ENCODE data around the gene HSD17B13. TPM values are rescaled to one million over a fixed set of nuclear protein-coding genes. Genes with fewer than 3 reads are reported as not detected.

Gene HSD17B13
- 0.68 TPM for polyA plus RNA-seq (2013, experiment 1 of 2)
- 0.73 TPM for polyA plus RNA-seq (2013, experiment 2 of 2)

DNA sequence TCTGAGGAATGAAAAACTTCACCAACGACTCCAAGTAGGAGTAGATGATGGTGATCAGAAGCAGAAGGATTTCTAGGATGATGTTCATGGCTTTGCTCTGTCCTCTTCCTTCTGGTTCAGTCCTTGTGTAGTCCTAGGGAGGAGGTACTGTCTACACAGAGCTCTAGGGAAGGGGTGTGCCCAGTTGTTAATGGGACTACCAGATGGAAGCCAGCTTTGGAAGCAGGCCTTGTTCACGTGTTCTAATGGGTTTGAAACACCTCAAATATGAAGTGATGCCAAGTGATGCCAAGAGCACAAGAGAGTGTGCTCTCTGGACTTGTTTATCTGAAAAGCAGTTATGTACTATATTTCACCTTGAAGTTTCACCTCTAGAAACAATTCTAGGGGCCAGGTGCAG is at the start of gene HSD17B13:
Gene HSD17B13 (minus strand): TSS at position 129 of the 400 bp plus-strand sequence. CDS start 41 bp downstream, at position 88.
- no peak within 1 kb of the TSS for H4K91ac ChIP-seq (ENCODE audit: low read depth, low read length, poor library complexity)
- H3K9me3 ChIP-seq (replicated peaks in 1 of 2; ENCODE audit: control insufficient read depth in 2 of 2, insufficient read depth in 1 of 2, low read depth in 1 of 2, low read length in 2 of 2), result no peaks in the 10 kb centered on the region
- H2BK120ac ChIP-seq (ENCODE audit: low read depth, low read length), result no peak within 1 kb of the TSS
- H2BK12ac ChIP-seq (ENCODE audit: low read length), result no peak within 1 kb of the TSS
- peak within 1 kb of the TSS; percentile 82 for H3K14ac ChIP-seq (ENCODE audit: low read length)
- no peak within 1 kb of the TSS for H3K9ac ChIP-seq (ENCODE audit: low read depth, low read length, poor library complexity)
- no peak within 1 kb of the TSS for H3K18ac ChIP-seq (ENCODE audit: low read length)
- H3K4ac ChIP-seq (ENCODE audit: low read length), result no peak within 1 kb of the TSS
- H2BK15ac ChIP-seq (ENCODE audit: low read length), result no peak within 1 kb of the TSS
- no peak within 1 kb of the TSS for H2BK5ac ChIP-seq (ENCODE audit: low read length)
- H2AFZ ChIP-seq (ENCODE audit: low read length), result no peak within 1 kb of the TSS
- no peaks in the 10 kb centered on the region for H3K4me1 ChIP-seq (ENCODE audit: control insufficient read depth in 2 of 2, insufficient read depth in 1 of 2, low read depth in 1 of 2, low read length in 2 of 2)
- no peak within 1 kb of the TSS for H3K27ac ChIP-seq (replicated peaks; ENCODE audit: low read length)
- WGBS, 2 donors (ENCODE audit: extremely low coverage in 2 of 2, insufficient read length in 2 of 2, insufficient replicate concordance in 1 of 2), result no CpG with 5 or more reads among the region's 2 CpGs
- H3K4me2 ChIP-seq (ENCODE audit: insufficient read depth, low read length, poor library complexity, severe bottlenecking), result no peak within 1 kb of the TSS
- DNase-seq (ENCODE audit: low spot score), result no peak
- H3K27me3 ChIP-seq (ENCODE audit: control insufficient read depth in 3 of 3, insufficient read depth in 3 of 3, low read depth in 1 of 3, low read length in 3 of 3), result no peaks in the 10 kb centered on the region
- no peak within 1 kb of the TSS for H3K4me3 ChIP-seq (ENCODE audit: low read length in 2 of 2)
- H3K36me3 ChIP-seq (replicated peaks in 1 of 2; ENCODE audit: control insufficient read depth in 2 of 2, insufficient read depth in 2 of 2, low read length in 2 of 2), result no peaks in the 10 kb centered on the region
- H4K8ac ChIP-seq (ENCODE audit: low read depth, low read length), result peak within 1 kb of the TSS; percentile 43
- no peaks in the 10 kb centered on the region for H3K79me1 ChIP-seq (ENCODE audit: low read depth, low read length)
- no peak within 1 kb of the TSS for H3K23ac ChIP-seq (ENCODE audit: low read depth, low read length, poor library complexity)
- H2AK5ac ChIP-seq (ENCODE audit: low read depth, low read length), result no peak within 1 kb of the TSS

DNA sequence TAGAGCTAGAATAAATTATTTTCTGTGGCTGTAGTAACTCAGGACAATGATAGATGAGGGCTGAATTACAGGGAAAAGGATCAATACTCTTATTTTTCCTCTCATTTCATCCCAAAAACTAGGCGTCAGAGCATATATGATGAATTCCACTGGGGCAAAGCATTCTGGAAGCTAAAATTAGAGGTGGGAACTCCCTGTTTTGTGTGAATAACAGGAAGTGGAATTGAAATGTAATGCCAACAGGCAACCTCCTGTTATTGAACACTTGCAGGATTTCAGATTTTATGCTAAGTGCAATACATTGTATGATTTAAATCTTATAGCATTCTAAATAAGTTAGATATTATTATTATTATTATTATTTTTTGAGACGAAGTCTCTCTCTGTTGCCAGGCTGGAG is 47.4 kb upstream of the HSD17B13 start:
- Histone ChIP-seq H3K4me2 (ENCODE audit: insufficient read depth, low read length, poor library complexity, severe bottlenecking) (no peak overlapping the region), H4K91ac (ENCODE audit: low read depth, low read length, poor library complexity) (no peak overlapping the region), H3K23ac (ENCODE audit: low read depth, low read length, poor library complexity) (no peak overlapping the region), H3K79me1 (ENCODE audit: low read depth, low read length) (no peaks in the 10 kb centered on the region), H3K14ac (ENCODE audit: low read length) (no peak overlapping the region), H3K9ac (ENCODE audit: low read depth, low read length, poor library complexity) (no peak overlapping the region), H3K4me1 (ENCODE audit: control insufficient read depth in 2 of 2, insufficient read depth in 1 of 2, low read depth in 1 of 2, low read length in 2 of 2) (no peaks in the 10 kb centered on the region), H3K27me3 (ENCODE audit: control insufficient read depth in 3 of 3, insufficient read depth in 3 of 3, low read depth in 1 of 3, low read length in 3 of 3) (no peaks in the 10 kb centered on the region), H3K36me3 (replicated peaks in 1 of 2; ENCODE audit: control insufficient read depth in 2 of 2, insufficient read depth in 2 of 2, low read length in 2 of 2) (peaks cover 0 to 66% of the 10 kb centered on the region in 2 donors), H2BK120ac (ENCODE audit: low read depth, low read length) (no peak overlapping the region), H4K8ac (ENCODE audit: low read depth, low read length) (no peak overlapping the region), H2BK5ac (ENCODE audit: low read length) (no peak overlapping the region), H3K27ac (replicated peaks; ENCODE audit: low read length) (no peak overlapping the region), H2BK12ac (ENCODE audit: low read length) (no peak overlapping the region), H2AFZ (ENCODE audit: low read length) (no peak overlapping the region), H3K4ac (ENCODE audit: low read length) (no peak overlapping the region), H3K9me3 (replicated peaks in 1 of 2; ENCODE audit: control insufficient read depth in 2 of 2, insufficient read depth in 1 of 2, low read depth in 1 of 2, low read length in 2 of 2) (peaks cover 0 to 14% of the 10 kb centered on the region in 2 donors), H2AK5ac (ENCODE audit: low read depth, low read length) (no peak overlapping the region), H2BK15ac (ENCODE audit: low read length) (no peak overlapping the region), H3K18ac (ENCODE audit: low read length) (no peak overlapping the region), H3K4me3 (ENCODE audit: low read length in 2 of 2) (no peak overlapping the region)
- no peak for DNase-seq (ENCODE audit: low spot score)
- no CpG with 5 or more reads among the region's 2 CpGs for WGBS, 2 donors (ENCODE audit: extremely low coverage in 2 of 2, insufficient read length in 2 of 2, insufficient replicate concordance in 1 of 2)

DNA sequence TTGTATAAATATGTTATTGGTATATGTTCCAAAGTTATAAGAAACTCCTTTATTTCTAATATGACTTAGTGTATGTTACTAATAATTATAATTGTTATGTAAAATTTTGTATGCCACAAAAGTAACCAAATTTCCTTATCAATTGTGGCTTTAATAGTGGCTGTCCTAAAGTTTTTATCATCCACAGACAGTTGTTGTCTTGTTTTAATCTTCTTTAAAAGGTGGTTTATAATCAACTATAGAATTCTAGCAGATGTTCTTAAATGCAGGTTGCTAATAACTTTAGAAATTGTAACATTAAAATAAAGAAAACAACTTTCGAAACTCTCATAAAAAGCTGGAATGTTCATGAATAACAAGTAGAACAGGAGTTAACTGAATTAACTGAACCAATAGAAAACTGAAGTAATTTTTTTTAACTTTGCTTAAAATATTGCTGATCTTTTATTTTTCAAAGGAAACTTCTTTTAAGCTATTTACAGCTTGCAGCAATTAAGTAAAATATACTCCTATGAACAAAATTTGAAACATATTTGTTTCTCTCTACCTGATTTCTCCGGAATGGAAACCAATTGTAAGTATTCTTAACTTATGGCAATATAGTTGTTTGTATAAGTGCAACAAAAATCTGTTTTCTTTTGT is 44.0 kb upstream of the HSD17B13 start:
- Histone ChIP-seq H2BK12ac (ENCODE audit: low read length) (no peak overlapping the region), H3K4ac (ENCODE audit: low read length) (no peak overlapping the region), H3K27ac (replicated peaks; ENCODE audit: low read length) (no peak overlapping the region), H2BK5ac (ENCODE audit: low read length) (no peak overlapping the region), H3K27me3 (ENCODE audit: control insufficient read depth in 3 of 3, insufficient read depth in 3 of 3, low read depth in 1 of 3, low read length in 3 of 3) (no peaks in the 10 kb centered on the region), H4K8ac (ENCODE audit: low read depth, low read length) (no peak overlapping the region), H2AK5ac (ENCODE audit: low read depth, low read length) (no peak overlapping the region), H3K23ac (ENCODE audit: low read depth, low read length, poor library complexity) (no peak overlapping the region), H3K4me1 (ENCODE audit: control insufficient read depth in 2 of 2, insufficient read depth in 1 of 2, low read depth in 1 of 2, low read length in 2 of 2) (no peaks in the 10 kb centered on the region), H2AFZ (ENCODE audit: low read length) (no peak overlapping the region), H3K4me2 (ENCODE audit: insufficient read depth, low read length, poor library complexity, severe bottlenecking) (no peak overlapping the region), H2BK120ac (ENCODE audit: low read depth, low read length) (no peak overlapping the region), H4K91ac (ENCODE audit: low read depth, low read length, poor library complexity) (no peak overlapping the region), H3K79me1 (ENCODE audit: low read depth, low read length) (no peaks in the 10 kb centered on the region), H2BK15ac (ENCODE audit: low read length) (no peak overlapping the region), H3K9me3 (replicated peaks in 1 of 2; ENCODE audit: control insufficient read depth in 2 of 2, insufficient read depth in 1 of 2, low read depth in 1 of 2, low read length in 2 of 2) (peaks cover 0 to 14% of the 10 kb centered on the region in 2 donors), H3K14ac (ENCODE audit: low read length) (no peak overlapping the region), H3K36me3 (replicated peaks in 1 of 2; ENCODE audit: control insufficient read depth in 2 of 2, insufficient read depth in 2 of 2, low read length in 2 of 2) (peaks cover 2 to 78% of the 10 kb centered on the region in 2 donors), H3K9ac (ENCODE audit: low read depth, low read length, poor library complexity) (no peak overlapping the region), H3K4me3 (ENCODE audit: low read length in 2 of 2) (no peak overlapping the region), H3K18ac (ENCODE audit: low read length) (no peak overlapping the region)
- no CpG with 5 or more reads among the region's 2 CpGs for WGBS, 2 donors (ENCODE audit: extremely low coverage in 2 of 2, insufficient read length in 2 of 2, insufficient replicate concordance in 1 of 2)
- DNase-seq (ENCODE audit: low spot score), result no peak

- no peak overlapping the region for H3K18ac ChIP-seq (ENCODE audit: low read length)
- no peak for DNase-seq (ENCODE audit: low spot score)
- H2BK15ac ChIP-seq (ENCODE audit: low read length), result no peak overlapping the region
- H3K79me1 ChIP-seq (ENCODE audit: low read depth, low read length), result no peaks in the 10 kb centered on the region
- no peak overlapping the region for H2BK120ac ChIP-seq (ENCODE audit: low read depth, low read length)
- H3K4me1 ChIP-seq (ENCODE audit: control insufficient read depth in 2 of 2, insufficient read depth in 1 of 2, low read depth in 1 of 2, low read length in 2 of 2), result no peaks in the 10 kb centered on the region
- peaks cover 0 to 14% of the 10 kb centered on the region in 2 donors for H3K9me3 ChIP-seq (replicated peaks in 1 of 2; ENCODE audit: control insufficient read depth in 2 of 2, insufficient read depth in 1 of 2, low read depth in 1 of 2, low read length in 2 of 2)
- H2AK5ac ChIP-seq (ENCODE audit: low read depth, low read length), result no peak overlapping the region
- H3K9ac ChIP-seq (ENCODE audit: low read depth, low read length, poor library complexity), result no peak overlapping the region
- no peaks in the 10 kb centered on the region for H3K27me3 ChIP-seq (ENCODE audit: control insufficient read depth in 3 of 3, insufficient read depth in 3 of 3, low read depth in 1 of 3, low read length in 3 of 3)
- no peak overlapping the region for H2BK5ac ChIP-seq (ENCODE audit: low read length)
- no peak overlapping the region for H3K4ac ChIP-seq (ENCODE audit: low read length)
- no CpG with 5 or more reads among the region's 1 CpG for WGBS, 2 donors (ENCODE audit: extremely low coverage in 2 of 2, insufficient read length in 2 of 2, insufficient replicate concordance in 1 of 2)
- no peak overlapping the region for H3K4me3 ChIP-seq (ENCODE audit: low read length in 2 of 2)
- no peak overlapping the region for H3K27ac ChIP-seq (replicated peaks; ENCODE audit: low read length)
- no peak overlapping the region for H3K14ac ChIP-seq (ENCODE audit: low read length)
- no peak overlapping the region for H3K23ac ChIP-seq (ENCODE audit: low read depth, low read length, poor library complexity)
- no peak overlapping the region for H3K4me2 ChIP-seq (ENCODE audit: insufficient read depth, low read length, poor library complexity, severe bottlenecking)
- H3K36me3 ChIP-seq (replicated peaks in 1 of 2; ENCODE audit: control insufficient read depth in 2 of 2, insufficient read depth in 2 of 2, low read length in 2 of 2), result peaks cover 2 to 78% of the 10 kb centered on the region in 2 donors
- H2AFZ ChIP-seq (ENCODE audit: low read length), result no peak overlapping the region
- H4K8ac ChIP-seq (ENCODE audit: low read depth, low read length), result no peak overlapping the region
- H4K91ac ChIP-seq (ENCODE audit: low read depth, low read length, poor library complexity), result no peak overlapping the region
- no peak overlapping the region for H2BK12ac ChIP-seq (ENCODE audit: low read length)
These were observed 42.7 kb upstream of the HSD17B13 start for GRCh38 chr4:87365348-87365747.

Measured in neuronal stem cell (in vitro differentiated cells).